HEK293 (cell line): ENCODE measurements around the gene STIM2.

Experiments
- CTCF ChIA-PET: fragments of 350-600 bp; formaldehyde crosslinking; extraction: SDS; loops from one replicate; lab custom pipeline; 2021; ENCODE audit warnings: antibody characterized with exemption; lab: Yijun Ruan, JAX
- POLR2A ChIA-PET: fragments of 300-600 bp; formaldehyde crosslinking; extraction: SDS; loops from one replicate; lab custom pipeline; 2020; ENCODE audit warnings: antibody characterized with exemption, inconsistent platforms; lab: Yijun Ruan, JAX
- H3K27ac ChIP-seq: fragments of 200-500 bp; sonication (Bioruptor generic); 2 replicates; pipeline ENCODE4 v1.5.1; 2014; ENCODE audit warnings: low read depth, low read length, control low read depth, inconsistent platforms; ENCODE audit errors: extremely low read depth
- H3K36me3 ChIP-seq, 2 experiments: fragments of 200-500 bp in 1 of 2; sonication (Bioruptor generic) in 1 of 2; 1 replicate in 1 of 2; 2 replicates in 1 of 2; pipeline ENCODE4 v1.5.1; 2014 to 2017; ENCODE audit warnings: inconsistent platforms in 2 of 2, low read length in 2 of 2; ENCODE audit not compliant: control insufficient read depth in 2 of 2, insufficient read depth in 1 of 2
- H3K4me1 ChIP-seq: fragments of 200-500 bp; sonication (Bioruptor generic); 2 replicates; pipeline ENCODE4 v1.5.1; 2014; ENCODE audit warnings: mild to moderate bottlenecking, low read length, inconsistent platforms; ENCODE audit not compliant: control insufficient read depth, insufficient read depth
- H3K4me3 ChIP-seq: 2 replicates; pipeline ENCODE4 v1.5.1; 2011; ENCODE audit warnings: low read depth, mild to moderate bottlenecking, control low read depth, low read length, moderate library complexity
- H3K9me3 ChIP-seq: fragments of 200-500 bp; sonication (Bioruptor generic); 2 replicates; pipeline ENCODE4 v1.5.1; 2014; ENCODE audit warnings: low read depth, low read length, inconsistent platforms; ENCODE audit not compliant: control insufficient read depth, insufficient read depth
- GFI1B ChIP-seq: fragments of 450-650 bp; formaldehyde crosslinking; IDR thresholded peaks from 2 replicates; pipeline ENCODE4 v1.5.1; 2016; ENCODE audit warnings: missing biosample characterization, missing genetic modification characterization
- GLI4 ChIP-seq: fragments of 450-650 bp; formaldehyde crosslinking; IDR thresholded peaks from 2 replicates; pipeline ENCODE4 v1.5.1; 2016; ENCODE audit warnings: missing biosample characterization, missing genetic modification characterization
- KLF17 ChIP-seq: fragments of 450-650 bp; formaldehyde crosslinking; IDR thresholded peaks from 2 replicates; pipeline ENCODE4 v1.5.1; 2016; ENCODE audit warnings: missing biosample characterization, missing genetic modification characterization
- SP7 ChIP-seq: fragments of 450-650 bp; formaldehyde crosslinking; IDR thresholded peaks from 2 replicates; pipeline ENCODE4 v1.5.1; 2016; ENCODE audit warnings: missing biosample characterization, missing genetic modification characterization
- TSHZ1 ChIP-seq: fragments of 450-650 bp; formaldehyde crosslinking; IDR thresholded peaks from 2 replicates; pipeline ENCODE4 v1.5.1; 2016; ENCODE audit warnings: missing biosample characterization, missing genetic modification characterization, borderline replicate concordance
- ZBTB7A ChIP-seq: fragments of 450-650 bp; formaldehyde crosslinking; IDR thresholded peaks from 2 replicates; pipeline ENCODE4 v1.5.1; 2016; ENCODE audit warnings: low read depth, missing biosample characterization, missing genetic modification characterization
- ZNF140 ChIP-seq: fragments of 450-650 bp; formaldehyde crosslinking; IDR thresholded peaks from 2 replicates; pipeline ENCODE4 v1.5.1; 2016; ENCODE audit warnings: missing biosample characterization, missing genetic modification characterization
- ZNF146 ChIP-seq: fragments of 450-650 bp; formaldehyde crosslinking; IDR thresholded peaks from 2 replicates; pipeline ENCODE4 v1.5.1; 2016; ENCODE audit warnings: missing biosample characterization, missing genetic modification characterization
- ZNF211 ChIP-seq: fragments of 450-650 bp; formaldehyde crosslinking; IDR thresholded peaks from 2 replicates; pipeline ENCODE4 v1.5.1; 2016; ENCODE audit warnings: low read depth, missing biosample characterization, missing genetic modification characterization
- ZNF23 ChIP-seq: fragments of 450-650 bp; formaldehyde crosslinking; IDR thresholded peaks from 2 replicates; pipeline ENCODE4 v1.5.1; 2016; ENCODE audit warnings: missing biosample characterization, missing genetic modification characterization, borderline replicate concordance
- ZNF26 ChIP-seq: fragments of 450-650 bp; formaldehyde crosslinking; IDR thresholded peaks from 2 replicates; pipeline ENCODE4 v1.5.1; 2016; ENCODE audit warnings: missing biosample characterization, missing genetic modification characterization
- ZNF335 ChIP-seq: fragments of 450-650 bp; formaldehyde crosslinking; conservative IDR thresholded peaks from 2 replicates; pipeline ENCODE4 v1.5.1; 2016; ENCODE audit warnings: missing biosample characterization, missing genetic modification characterization
- ZNF341 ChIP-seq: fragments of 450-650 bp; formaldehyde crosslinking; IDR thresholded peaks from 2 replicates; pipeline ENCODE4; 2016; ENCODE audit warnings: low read depth, missing biosample characterization, missing genetic modification characterization
- ZNF391 ChIP-seq: fragments of 450-650 bp; formaldehyde crosslinking; IDR thresholded peaks from 2 replicates; pipeline ENCODE4 v1.5.1; 2016; ENCODE audit warnings: low read depth, missing biosample characterization, missing genetic modification characterization, borderline replicate concordance
- ZNF449 ChIP-seq: fragments of 450-650 bp; formaldehyde crosslinking; IDR thresholded peaks from 2 replicates; pipeline ENCODE4 v1.5.1; 2017; ENCODE audit warnings: missing biosample characterization, mild to moderate bottlenecking, missing genetic modification characterization, moderate library complexity
- ZNF510 ChIP-seq: fragments of 450-650 bp; formaldehyde crosslinking; IDR thresholded peaks from 2 replicates; pipeline ENCODE4 v1.5.1; 2018; ENCODE audit warnings: mild to moderate bottlenecking, missing genetic modification characterization, missing biosample characterization; ENCODE audit not compliant: insufficient replicate concordance
- ZNF596 ChIP-seq: fragments of 450-650 bp; IDR thresholded peaks from 2 replicates; pipeline ENCODE4 v1.5.0; 2018; ENCODE audit warnings: missing biosample characterization, mild to moderate bottlenecking, missing genetic modification characterization, moderate library complexity
- ZNF600 ChIP-seq: fragments of 450-650 bp; formaldehyde crosslinking; IDR thresholded peaks from 2 replicates; pipeline ENCODE4 v1.5.1; 2016; ENCODE audit warnings: missing biosample characterization, missing genetic modification characterization
- ZNF623 ChIP-seq: fragments of 450-650 bp; formaldehyde crosslinking; IDR thresholded peaks from 2 replicates; pipeline ENCODE4 v1.5.1; 2016; ENCODE audit warnings: missing biosample characterization, missing genetic modification characterization
- ZNF658 ChIP-seq: fragments of 450-650 bp; formaldehyde crosslinking; IDR thresholded peaks from 2 replicates; pipeline ENCODE4; 2016; ENCODE audit warnings: missing biosample characterization, missing genetic modification characterization
- TF ChIP-seq, protein P1 (sequence below): fragments of 450-650 bp; formaldehyde crosslinking; IDR thresholded peaks from 2 replicates; pipeline ENCODE4 v1.5.1; 2016; ENCODE audit warnings: missing biosample characterization, missing genetic modification characterization
- TF ChIP-seq, protein P2 (sequence below): fragments of 450-650 bp; formaldehyde crosslinking; IDR thresholded peaks from 2 replicates; pipeline ENCODE4 v1.5.1; 2016; ENCODE audit warnings: missing biosample characterization, missing genetic modification characterization

The STIM2 gene

DNA sequence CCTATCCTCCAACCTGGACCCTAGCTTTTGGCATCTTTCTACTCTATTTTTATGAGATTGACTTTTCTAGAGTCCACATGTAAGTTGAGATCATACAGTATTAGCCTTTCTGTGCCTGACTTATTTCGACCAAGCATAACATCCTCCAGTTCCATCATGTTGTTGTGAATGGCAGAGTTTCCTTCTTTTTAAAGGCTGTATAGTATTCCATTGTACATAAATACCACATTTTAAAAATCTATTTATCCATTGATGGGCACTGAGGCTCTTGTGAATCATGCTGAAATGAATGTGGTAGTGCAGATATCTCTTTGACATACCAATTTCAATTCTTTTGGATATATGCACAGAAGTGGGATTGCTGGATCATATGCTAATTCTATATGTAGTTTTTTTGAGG, 40.3 kb upstream of the STIM2 start:
- no peaks in the 10 kb centered on the region for H3K4me1 ChIP-seq
- H3K9me3 ChIP-seq, result no peaks in the 10 kb centered on the region
- H3K36me3 ChIP-seq, result no peaks in the 10 kb centered on the region
- TF ChIP-seq GFI1B (tag by site-specific recombination) (no peak), ZNF140 (no peak), ZNF335 (no peak), ZNF658 (tag by site-specific recombination) (no peak), ZNF23 (tag by site-specific recombination) (no peak), ZBTB7A (tag by site-specific recombination) (no peak), ZNF211 (tag by site-specific recombination) (no peak), KLF17 (tag by site-specific recombination) (no peak)
- TF ChIP-seq, protein P1, sequence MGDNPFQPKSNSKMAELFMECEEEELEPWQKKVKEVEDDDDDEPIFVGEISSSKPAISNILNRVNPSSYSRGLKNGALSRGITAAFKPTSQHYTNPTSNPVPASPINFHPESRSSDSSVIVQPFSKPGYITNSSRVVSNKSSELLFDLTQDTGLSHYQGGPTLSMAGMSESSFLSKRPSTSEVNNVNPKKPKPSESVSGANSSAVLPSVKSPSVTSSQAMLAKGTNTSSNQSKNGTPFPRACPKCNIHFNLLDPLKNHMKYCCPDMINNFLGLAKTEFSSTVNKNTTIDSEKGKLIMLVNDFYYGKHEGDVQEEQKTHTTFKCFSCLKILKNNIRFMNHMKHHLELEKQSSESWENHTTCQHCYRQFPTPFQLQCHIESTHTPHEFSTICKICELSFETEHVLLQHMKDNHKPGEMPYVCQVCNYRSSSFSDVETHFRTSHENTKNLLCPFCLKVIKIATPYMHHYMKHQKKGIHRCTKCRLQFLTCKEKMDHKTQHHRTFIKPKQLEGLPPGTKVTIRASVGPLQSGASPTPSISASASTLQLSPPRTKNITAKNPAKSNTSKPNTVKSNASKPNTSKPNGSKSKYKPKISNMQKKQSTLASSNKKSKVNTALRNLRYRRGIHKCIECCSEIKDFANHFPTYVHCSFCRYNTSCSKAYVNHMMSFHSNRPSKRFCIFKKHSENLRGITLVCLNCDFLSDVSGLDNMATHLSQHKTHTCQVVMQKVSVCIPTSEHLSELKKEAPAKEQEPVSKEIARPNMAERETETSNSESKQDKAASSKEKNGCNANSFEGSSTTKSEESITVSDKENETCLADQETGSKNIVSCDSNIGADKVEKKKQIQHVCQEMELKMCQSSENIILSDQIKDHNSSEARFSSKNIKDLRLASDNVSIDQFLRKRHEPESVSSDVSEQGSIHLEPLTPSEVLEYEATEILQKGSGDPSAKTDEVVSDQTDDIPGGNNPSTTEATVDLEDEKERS (tag by site-specific recombination), result no peak
- TF ChIP-seq, all 188 proteins: peak for 0
- no peak overlapping the region for H3K27ac ChIP-seq
- ChIA-PET POLR2A (no interaction called here), CTCF (no interaction called here)
- no peak overlapping the region for H3K4me3 ChIP-seq

DNA sequence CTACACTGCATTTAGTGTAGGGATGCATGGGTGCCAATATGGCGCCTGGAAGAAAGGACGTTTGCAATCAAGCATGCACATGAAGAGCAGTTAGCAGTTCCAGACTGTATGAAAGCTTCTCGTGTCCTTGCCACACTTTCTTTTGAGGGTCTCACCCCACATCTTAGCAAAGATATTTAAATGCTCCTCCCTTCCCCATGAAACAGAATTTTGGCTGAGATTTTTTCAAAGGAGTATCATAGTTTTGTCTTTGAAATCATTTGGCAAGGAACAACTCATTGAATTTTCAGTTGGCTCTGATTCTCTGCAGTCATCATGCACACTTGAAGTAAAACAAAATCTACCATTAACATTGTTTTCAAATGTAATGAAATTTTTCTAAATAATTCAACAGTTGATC, 39.6 kb upstream of the STIM2 start:
- Histone ChIP-seq H3K4me3 (no peak overlapping the region), H3K9me3 (no peaks in the 10 kb centered on the region), H3K27ac (no peak overlapping the region), H3K36me3 (no peaks in the 10 kb centered on the region), H3K4me1 (no peaks in the 10 kb centered on the region)
- ChIA-PET POLR2A (no interaction called here), CTCF (no interaction called here)
- TF ChIP-seq SP7 (tag by site-specific recombination) (no peak), ZNF26 (no peak), ZNF658 (tag by site-specific recombination) (no peak), GLI4 (tag by site-specific recombination) (no peak), ZNF146 (tag by site-specific recombination) (no peak), ZNF341 (tag by site-specific recombination) (no peak), ZNF510 (tag by site-specific recombination) (no peak), ZNF596 (tag by site-specific recombination) (no peak), ZNF623 (tag by site-specific recombination) (no peak), ZNF449 (tag by site-specific recombination) (no peak), ZNF600 (no peak), ZNF391 (no peak), TSHZ1 (tag by site-specific recombination) (no peak)
- TF ChIP-seq, protein P2, sequence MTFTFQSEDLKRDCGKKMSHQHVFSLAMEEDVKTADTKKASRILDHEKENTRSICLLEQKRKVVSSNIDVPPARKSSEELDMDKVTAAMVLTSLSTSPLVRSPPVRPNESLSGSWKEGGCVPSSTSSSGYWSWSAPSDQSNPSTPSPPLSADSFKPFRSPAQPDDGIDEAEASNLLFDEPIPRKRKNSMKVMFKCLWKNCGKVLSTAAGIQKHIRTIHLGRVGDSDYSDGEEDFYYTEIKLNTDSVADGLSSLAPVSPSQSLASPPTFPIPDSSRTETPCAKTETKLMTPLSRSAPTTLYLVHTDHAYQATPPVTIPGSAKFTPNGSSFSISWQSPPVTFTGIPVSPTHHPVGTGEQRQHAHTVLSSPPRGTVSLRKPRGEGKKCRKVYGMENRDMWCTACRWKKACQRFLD (tag by site-specific recombination), result no peak
